A549 (cell line): ENCODE results near the gene SNRPA.

ENCODE experiments used
- CEBPB ChIP-seq, 2 experiments: fragments of >200 bp in 1 of 2; sonication (Bioruptor Twin) in 1 of 2; formaldehyde crosslinking in 1 of 2; IDR thresholded peaks; 2 replicates each; pipeline ENCODE4 v1.6.1; 2012 to 2016
- CTCF ChIP-seq: fragments of >200 bp; sonication (Bioruptor Twin); formaldehyde crosslinking; IDR thresholded peaks from 3 replicates; pipeline ENCODE4 v1.5.1; 2016
- ELK1 ChIP-seq: fragments of 150-350 bp; IDR thresholded peaks from 2 replicates; pipeline ENCODE4 v1.6.1; 2014; ENCODE audit warnings: low read depth, mild to moderate bottlenecking, low read length
- EP300 ChIP-seq, 2 experiments: fragments of >200 bp; sonication (Bioruptor Twin); formaldehyde crosslinking; IDR thresholded peaks; 2 replicates in 1 of 2; 3 replicates in 1 of 2; pipeline ENCODE4 v1.6.1; 2016 to 2017
- ESRRA ChIP-seq: fragments of 150-350 bp; IDR thresholded peaks from 2 replicates; pipeline ENCODE4 v1.6.1; 2014; ENCODE audit warnings: mild to moderate bottlenecking, low read length, borderline replicate concordance
- MAX ChIP-seq: IDR thresholded peaks from 2 replicates; pipeline ENCODE4 v1.6.1; 2012
- NFE2L2 ChIP-seq: fragments of 150-350 bp; conservative IDR thresholded peaks from 2 replicates; pipeline ENCODE4 v1.6.1; 2014; ENCODE audit warnings: low read length
- POLR2A ChIP-seq: IDR thresholded peaks from 2 replicates; pipeline ENCODE4 v1.6.1; 2012; ENCODE audit warnings: mild to moderate bottlenecking, low read length
- RAD21 ChIP-seq, 2 experiments: fragments of >200 bp in 1 of 2; sonication (Bioruptor Twin) in 1 of 2; formaldehyde crosslinking in 1 of 2; IDR thresholded peaks in 1 of 2; conservative IDR thresholded peaks in 1 of 2; 2 replicates in 1 of 2; 3 replicates in 1 of 2; pipeline ENCODE4 v1.6.1; 2012 to 2018; ENCODE audit warnings: inconsistent platforms in 1 of 2
- REST ChIP-seq: fragments of 200-600 bp; sonication (generic); IDR thresholded peaks from 2 replicates; pipeline ENCODE4 v1.6.1; 2016; ENCODE audit warnings: antibody characterized with exemption, mild to moderate bottlenecking, moderate library complexity
- RFX5 ChIP-seq: fragments of 450-650 bp; IDR thresholded peaks from 2 replicates; pipeline ENCODE4 v1.7.1; 2014; ENCODE audit warnings: antibody characterized with exemption, mild to moderate bottlenecking, moderate library complexity
- RNF2 ChIP-seq: fragments of 200-600 bp; sonication (generic); IDR thresholded peaks from 2 replicates; pipeline ENCODE4 v1.6.1; 2016; ENCODE audit warnings: low read depth, mild to moderate bottlenecking, antibody characterized with exemption, moderate library complexity, borderline replicate concordance
- ZFP36 ChIP-seq: fragments of 450-650 bp; IDR thresholded peaks from 2 replicates; pipeline ENCODE4 v1.6.1; 2014; ENCODE audit warnings: borderline replicate concordance; ENCODE audit not compliant: partially characterized antibody

- TF ChIP-seq CTCF (no peak), ZFP36 (no peak), EP300 (IDR thresholded peaks at IDR 0.05) (no peak), REST (no peak), RFX5 (no peak), ELK1 (no peak), NFE2L2 (no peak), RAD21 (conservative IDR thresholded peaks at IDR 0.05 in 1 of 2, IDR thresholded peaks at IDR 0.05 in 1 of 2) (no peak), ESRRA (no peak), RNF2 (no peak), POLR2A (no peak; the same call in 1 of the 2 replicates), MAX (no peak), CEBPB (IDR thresholded peaks at IDR 0.05) (no peak)
Measured at GRCh38 chr19:40783711-40784110, 32.7 kb downstream of the SNRPA start.
